Activated CD4-positive, alpha-beta T cell treated with anti-CD3 and anti-CD28 coated beads for 36 hours (primary cell): ENCODE data around the gene BCKDK. TPM values are rescaled to one million over a fixed set of nuclear protein-coding genes. Genes with fewer than 3 reads are reported as not detected.
"Not testable (repeated sequence)": the region's sequence is repeated elsewhere in the genome, so short reads cannot be mapped to it uniquely, and the experiment has no call there.

ENCODE experiments used
- ATAC-seq: fragments of 200-7000 bp; cut with Tn5 transposase; one replicate; pipeline ENCODE4 v1.10.0; 2021; ENCODE audit warnings: mild to moderate bottlenecking, moderate library complexity
- CTCF ChIA-PET: fragments of 350-600 bp; sonication (Branson Sonifier 250); formaldehyde crosslinking; loops from one replicate; lab custom pipeline; 2021; ENCODE audit warnings: antibody characterized with exemption; lab: Charles Lee
- POLR2A ChIA-PET: fragments of 350-600 bp; sonication (Branson Sonifier 250); formaldehyde crosslinking; loops from one replicate; lab custom pipeline; 2021; ENCODE audit warnings: antibody characterized with exemption, inconsistent platforms; lab: Charles Lee
- DNase-seq: peaks from one replicate; pipeline ENCODE4 v3.0.0-alpha.2; 2020
- H3K27ac Mint-ChIP-seq: one replicate; pipeline ENCODE4 v1.8.0; 2021; ENCODE audit warnings: mixed read lengths
- H3K27me3 Mint-ChIP-seq: one replicate; pipeline ENCODE4 v1.8.0; 2021; ENCODE audit warnings: mixed read lengths
- H3K36me3 Mint-ChIP-seq: one replicate; pipeline ENCODE4 v1.8.0; 2021; ENCODE audit warnings: low read depth, mixed read lengths
- H3K4me1 Mint-ChIP-seq: one replicate; pipeline ENCODE4 v1.8.0; 2021; ENCODE audit warnings: mixed read lengths
- H3K4me3 Mint-ChIP-seq: one replicate; pipeline ENCODE4 v1.8.0; 2021; ENCODE audit warnings: mild to moderate bottlenecking, moderate library complexity, mixed read lengths
- H3K9me3 Mint-ChIP-seq: one replicate; pipeline ENCODE4 v1.8.0; 2021; ENCODE audit warnings: low read depth, mixed read lengths
- intact Hi-C, 2 experiments: fragments of 100-400 bp; cut with DNase I in 1 of 2; cut with micrococcal nuclease in 1 of 2; formaldehyde crosslinking; loops; one replicate each; pipeline versions ENCODE4 v1.14.2 to v1.15.1; 2022 to 2024; cut with DNase I, micrococcal nuclease
- total RNA-seq, 2 experiments: library from RNA; stranded (reverse); gene quantifications; one replicate each; pipeline ENCODE4 v1.2.3, GENCODE V29; 2021

Gene BCKDK
- total RNA-seq, 2 experiments from 2014 or later, result 50.0 to 53.3 TPM

- H3K27ac Mint-ChIP-seq, result peak overlapping the region; percentile 65
- ChIA-PET POLR2A (interaction anchor here (0.8 to 2.6 kb wide), 7 partner anchors 14 to 71 kb away, joined by 3 to 38 read pairs (median 6); partner anchors contain the start of genes FUS, KAT8, ZNF646 and ZNF668), CTCF (interaction anchor here (0.6 to 4.0 kb wide), 27 partner anchors 10 to 730 kb away, joined by 3 to 37 read pairs (median 4); partner anchors contain the start of genes FBRS, FUS, HSD3B7 and KAT8)
- H3K36me3 Mint-ChIP-seq, result no peaks in the 10 kb centered on the region
- ATAC-seq, result no peak
- DNase-seq, result peak; percentile 14
- peak overlapping the region; percentile 21 for H3K4me3 Mint-ChIP-seq
- intact Hi-C loops, result loop anchor here (2.0 to 10.0 kb wide), 4 partner anchors 34 to 186 kb away; partner anchors contain the start of genes BCKDK (in 2 of the 2) and SETD1A (in 1 of the 2)
- no peaks in the 10 kb centered on the region for H3K9me3 Mint-ChIP-seq
- H3K4me1 Mint-ChIP-seq, result peaks cover 12% of the 10 kb centered on the region
- H3K27me3 Mint-ChIP-seq, result no peaks in the 10 kb centered on the region
Observed at GRCh38 chr16:31143011-31143693, 35.0 kb downstream of the BCKDK start.

GRCh38 chr16:31143694-31144148 lies 35.5 kb downstream of the BCKDK start:
- ChIA-PET POLR2A (interaction anchor here (2.6 kb wide), 1 partner anchor 36 kb away, joined by 38 read pairs; the partner anchor contains the start of gene FUS), CTCF (interaction anchor here (0.6 to 4.0 kb wide), 4 partner anchors 15 to 189 kb away, joined by 3 to 37 read pairs (median 3); no protein-coding TSS in a partner anchor)
- H3K27ac Mint-ChIP-seq, result peak overlapping the region; percentile 65
- peaks cover 12% of the 10 kb centered on the region for H3K4me1 Mint-ChIP-seq
- no peaks in the 10 kb centered on the region for H3K36me3 Mint-ChIP-seq
- H3K27me3 Mint-ChIP-seq, result no peaks in the 10 kb centered on the region
- no peak for DNase-seq
- no peaks in the 10 kb centered on the region for H3K9me3 Mint-ChIP-seq
- intact Hi-C loops, result loop anchor here (2.0 to 10.0 kb wide), 4 partner anchors 35 to 186 kb away; partner anchors contain the start of genes BCKDK (in 2 of the 2) and SETD1A (in 1 of the 2)
- ATAC-seq, result no peak
- peak overlapping the region; percentile 21 for H3K4me3 Mint-ChIP-seq

GRCh38 chr16:31144418-31144817 lies 36.2 kb downstream of the BCKDK start:
- DNase-seq, result not testable (repeated sequence)

GRCh38 chr16:31145398-31145990 lies 37.3 kb downstream of the BCKDK start:
- Mint-ChIP-seq H3K27me3 (no peaks in the 10 kb centered on the region), H3K4me1 (peaks cover 12% of the 10 kb centered on the region), H3K9me3 (no peaks in the 10 kb centered on the region), H3K4me3 (no peak overlapping the region), H3K27ac (no peak overlapping the region), H3K36me3 (no peaks in the 10 kb centered on the region)
- intact Hi-C loops, result loop anchor here in 1 of 2 experiments (10.0 kb wide), 1 partner anchor 151 kb away; no protein-coding TSS in a partner anchor
- CTCF ChIA-PET, result interaction anchor here (0.6 to 4.0 kb wide), 2 partner anchors 13 to 15 kb away, joined by 3 to 37 read pairs; no protein-coding TSS in a partner anchor
- DNase-seq, result no peak
- POLR2A ChIA-PET, result interaction anchor here (0.6 kb wide), 1 partner anchor 552 kb away, joined by 4 read pairs; no protein-coding TSS in a partner anchor
- no peak for ATAC-seq

More at GRCh38 chr16:31144418-31144817, 36.2 kb downstream of the BCKDK start:
- H3K27me3 Mint-ChIP-seq, H3K9me3 Mint-ChIP-seq, POLR2A ChIA-PET, H3K27ac Mint-ChIP-seq, ATAC-seq, H3K36me3 Mint-ChIP-seq: not testable (repeated sequence)
- peaks cover 12% of the 10 kb centered on the region for H3K4me1 Mint-ChIP-seq
- CTCF ChIA-PET, result interaction anchor here (1.1 to 4.0 kb wide), 2 partner anchors 14 to 190 kb away, joined by 3 to 37 read pairs; no protein-coding TSS in a partner anchor
- intact Hi-C loops, result loop anchor here in 1 of 2 experiments (5.0 to 10.0 kb wide), 3 partner anchors 37 to 187 kb away; partner anchors contain the start of genes BCKDK and SETD1A
- H3K4me3 Mint-ChIP-seq, result peak overlapping the region; percentile 12

- Mint-ChIP-seq H3K4me1 (peaks cover 6% of the 10 kb centered on the region), H3K36me3 (no peaks in the 10 kb centered on the region), H3K27ac (no peak overlapping the region), H3K27me3 (no peaks in the 10 kb centered on the region), H3K9me3 (no peaks in the 10 kb centered on the region), H3K4me3 (no peak overlapping the region)
- DNase-seq (no peak), ATAC-seq (no peak)
- intact Hi-C loops, result loop anchor here (2.0 to 10.0 kb wide), 2 partner anchors 19 to 153 kb away; no protein-coding TSS in a partner anchor
- CTCF ChIA-PET, result no interaction called here
- POLR2A ChIA-PET, result no interaction called here
Observed at GRCh38 chr16:31147574-31147973, 39.4 kb downstream of the BCKDK start.

- H3K36me3 Mint-ChIP-seq, result no peaks in the 10 kb centered on the region
- POLR2A ChIA-PET, result no interaction called here
- no peak overlapping the region for H3K4me3 Mint-ChIP-seq
- peaks cover 6% of the 10 kb centered on the region for H3K4me1 Mint-ChIP-seq
- ATAC-seq, result peak; percentile 30
- CTCF ChIA-PET, result no interaction called here
- H3K27me3 Mint-ChIP-seq, result no peaks in the 10 kb centered on the region
- H3K9me3 Mint-ChIP-seq, result no peaks in the 10 kb centered on the region
- intact Hi-C loops, result loop anchor here in 1 of 2 experiments (10.0 kb wide), 1 partner anchor 154 kb away; no protein-coding TSS in a partner anchor
- H3K27ac Mint-ChIP-seq, result no peak overlapping the region
- DNase-seq, result peak; percentile 27
Observed at GRCh38 chr16:31148281-31148728, 40.1 kb downstream of the BCKDK start.

GRCh38 chr16:31148896-31149295 lies 40.7 kb downstream of the BCKDK start:
- CTCF ChIA-PET, result no interaction called here

GRCh38 chr16:31149332-31149731 lies 41.1 kb downstream of the BCKDK start:
- H3K4me3 Mint-ChIP-seq, result no peak overlapping the region
- intact Hi-C loops, result loop anchor here in 1 of 2 experiments (10.0 kb wide), 1 partner anchor 155 kb away; no protein-coding TSS in a partner anchor
- POLR2A ChIA-PET, result no interaction called here
- no peaks in the 10 kb centered on the region for H3K27me3 Mint-ChIP-seq
- DNase-seq (no peak), ATAC-seq (no peak)
- H3K27ac Mint-ChIP-seq, result no peak overlapping the region
- H3K36me3 Mint-ChIP-seq, result no peaks in the 10 kb centered on the region
- no peaks in the 10 kb centered on the region for H3K9me3 Mint-ChIP-seq
- H3K4me1 Mint-ChIP-seq, result no peaks in the 10 kb centered on the region
- CTCF ChIA-PET, result no interaction called here

More at GRCh38 chr16:31148896-31149295, 40.7 kb downstream of the BCKDK start:
- Mint-ChIP-seq H3K9me3 (no peaks in the 10 kb centered on the region), H3K27ac (no peak overlapping the region), H3K4me1 (no peaks in the 10 kb centered on the region), H3K4me3 (no peak overlapping the region), H3K27me3 (no peaks in the 10 kb centered on the region), H3K36me3 (no peaks in the 10 kb centered on the region)
- POLR2A ChIA-PET, result no interaction called here
- ATAC-seq (no peak), DNase-seq (no peak)
- intact Hi-C loops, result loop anchor here in 1 of 2 experiments (10.0 kb wide), 1 partner anchor 154 kb away; no protein-coding TSS in a partner anchor

- ATAC-seq, result no peak
- no peak within 1 kb of the TSS for H3K27ac Mint-ChIP-seq
- no peaks in the 10 kb centered on the region for H3K36me3 Mint-ChIP-seq
- intact Hi-C loops, result loop anchor here in 1 of 2 experiments (10.0 kb wide), 1 partner anchor 155 kb away; no protein-coding TSS in a partner anchor
- no peaks in the 10 kb centered on the region for H3K27me3 Mint-ChIP-seq
- ChIA-PET POLR2A (no interaction called here), CTCF (interaction anchor here (0.7 kb wide), 1 partner anchor 10 kb away, joined by 3 read pairs; no protein-coding TSS in a partner anchor)
- no peaks in the 10 kb centered on the region for H3K9me3 Mint-ChIP-seq
- H3K4me3 Mint-ChIP-seq, result no peak within 1 kb of the TSS
- H3K4me1 Mint-ChIP-seq, result no peaks in the 10 kb centered on the region
- no peak for DNase-seq
Observed at GRCh38 chr16:31149894-31150890, 42.0 kb downstream of the BCKDK start, which contains the start of gene PRSS36. Gene PRSS36, minus strand, starts transcription at chr16:31150066. Its CDS starts 31 bp downstream, at chr16:31150035.

GRCh38 chr16:31150976-31151375 lies 42.8 kb downstream of the BCKDK start:
- H3K4me1 Mint-ChIP-seq, intact Hi-C loops, H3K9me3 Mint-ChIP-seq, H3K27me3 Mint-ChIP-seq, H3K4me3 Mint-ChIP-seq, H3K36me3 Mint-ChIP-seq, ATAC-seq, H3K27ac Mint-ChIP-seq, CTCF ChIA-PET, POLR2A ChIA-PET, DNase-seq: not testable (repeated sequence)
